HEK293T (cell line): ENCODE results near the gene NDUFV3.

Experiments
- CTCF ChIA-PET: fragments of 350-600 bp; formaldehyde crosslinking; extraction: SDS; loops from one replicate; lab custom pipeline; 2021; ENCODE audit warnings: antibody characterized with exemption, inconsistent platforms; lab: Yijun Ruan, JAX
- POLR2A ChIA-PET: fragments of 350-600 bp; formaldehyde crosslinking; extraction: SDS; loops from one replicate; lab custom pipeline; 2020; ENCODE audit warnings: antibody characterized with exemption, inconsistent platforms; lab: Yijun Ruan, JAX
- DNase-seq: peaks from one replicate; pipeline ENCODE4 v3.0.0; 2012; ENCODE audit warnings: mixed read lengths; ENCODE audit errors: extremely low spot score
- ARNT ChIP-seq: fragments of 450-650 bp; IDR thresholded peaks from 2 replicates; pipeline ENCODE4 v1.6.1; 2017; ENCODE audit warnings: mild to moderate bottlenecking
- BHLHE40 ChIP-seq: fragments of 450-650 bp; IDR thresholded peaks from 2 replicates; pipeline ENCODE4 v1.6.1; 2016; ENCODE audit warnings: mild to moderate bottlenecking, moderate library complexity, borderline replicate concordance
- CTBP1 ChIP-seq: fragments of 450-650 bp; IDR thresholded peaks from 2 replicates; pipeline ENCODE4 v1.6.1; 2016; ENCODE audit warnings: borderline replicate concordance
- ELF4 ChIP-seq: fragments of 450-650 bp; IDR thresholded peaks from 2 replicates; pipeline ENCODE4 v1.6.1; 2017; ENCODE audit warnings: antibody characterized with exemption
- FOXA1 ChIP-seq: fragments of 450-650 bp; IDR thresholded peaks from 2 replicates; pipeline ENCODE4 v1.6.1; 2016; ENCODE audit warnings: mild to moderate bottlenecking
- FOXK2 ChIP-seq: fragments of 450-650 bp; IDR thresholded peaks from 2 replicates; pipeline ENCODE4 v1.6.1; 2016; ENCODE audit warnings: mild to moderate bottlenecking
- FOXM1 ChIP-seq: fragments of 450-650 bp; IDR thresholded peaks from 2 replicates; pipeline ENCODE4 v1.6.1; 2017; ENCODE audit warnings: mild to moderate bottlenecking, borderline replicate concordance
- HDGF ChIP-seq: fragments of 450-650 bp; IDR thresholded peaks from 2 replicates; pipeline ENCODE4 v1.6.1; 2017; ENCODE audit warnings: antibody characterized with exemption, borderline replicate concordance
- L3MBTL2 ChIP-seq: fragments of 450-650 bp; conservative IDR thresholded peaks from 2 replicates; pipeline ENCODE4 v1.6.1; 2016; ENCODE audit warnings: mild to moderate bottlenecking
- LEF1 ChIP-seq: fragments of 450-650 bp; IDR thresholded peaks from 2 replicates; pipeline ENCODE4 v1.6.1; 2017; ENCODE audit warnings: mild to moderate bottlenecking, borderline replicate concordance
- NFRKB ChIP-seq: fragments of 450-650 bp; IDR thresholded peaks from 2 replicates; pipeline ENCODE4 v1.6.1; 2016; ENCODE audit warnings: mild to moderate bottlenecking, moderate library complexity
- SP1 ChIP-seq: fragments of 450-650 bp; IDR thresholded peaks from 2 replicates; pipeline ENCODE4 v1.6.1; 2017
- SUZ12 ChIP-seq: fragments of 450-650 bp; IDR thresholded peaks from 2 replicates; pipeline ENCODE4 v1.6.1; 2016; ENCODE audit warnings: mild to moderate bottlenecking
- TARDBP ChIP-seq: fragments of 450-650 bp; IDR thresholded peaks from 2 replicates; pipeline ENCODE4 v1.6.1; 2016
- ZNF384 ChIP-seq: fragments of 450-650 bp; IDR thresholded peaks from 2 replicates; pipeline ENCODE4 v1.6.1; 2016
- TF ChIP-seq, protein P1 (sequence below): fragments of 450-650 bp; IDR thresholded peaks from 2 replicates; pipeline ENCODE4 v1.6.1; 2016

Gene NDUFV3

DNA sequence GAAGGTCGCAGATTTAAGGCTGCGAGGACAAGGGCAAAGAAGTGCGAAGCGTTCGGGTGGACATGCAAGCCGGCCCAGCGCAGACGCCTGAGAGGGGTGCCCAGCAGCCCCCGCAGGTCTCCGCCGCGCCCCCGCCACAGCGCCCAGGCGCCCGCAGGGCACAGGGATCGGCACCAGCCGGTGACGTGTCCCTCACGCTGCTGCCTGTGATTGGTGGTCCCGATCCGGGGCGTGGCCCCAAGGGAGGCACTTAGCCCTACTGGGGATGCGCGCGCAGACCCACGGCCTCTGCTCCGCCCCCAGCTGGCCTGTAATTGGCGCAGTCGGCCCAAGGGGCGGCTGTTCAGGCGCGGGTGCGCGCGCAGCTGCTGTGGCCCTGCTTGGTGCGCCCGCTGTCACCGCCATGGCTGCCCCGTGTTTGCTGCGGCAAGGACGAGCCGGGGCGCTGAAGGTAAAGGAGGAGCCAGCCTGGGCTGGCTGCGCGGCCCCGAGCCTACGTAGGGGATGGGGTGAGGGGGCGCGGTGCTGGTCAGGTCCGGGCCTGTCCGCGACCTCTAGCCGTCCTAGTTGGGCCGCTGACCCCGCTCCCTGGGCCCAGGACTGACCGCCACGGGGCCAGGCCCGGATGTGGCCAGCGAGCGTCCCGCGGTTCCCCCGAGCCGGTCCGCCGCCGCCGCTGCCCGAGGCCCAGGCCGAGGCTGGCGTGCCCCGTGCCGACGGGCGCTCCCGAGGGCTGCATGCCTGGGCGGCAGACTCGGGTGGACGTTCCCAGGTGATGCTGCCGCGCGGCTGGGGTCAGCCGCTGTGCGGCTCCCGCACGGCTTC is at the start of gene NDUFV3:
Gene NDUFV3, plus strand, starts transcription at position 379 of the 825 bp plus-strand sequence. Its CDS starts 25 bp downstream, at position 404.
- DNase-seq: peak; percentile 100
- no peak for TF ChIP-seq ARNT
- TF ChIP-seq FOXM1: peak; percentile 56; the same call in 1 of the 2 replicates
- TF ChIP-seq ZNF384: no peak
- no peak for TF ChIP-seq NFRKB
- TF ChIP-seq, protein P1, sequence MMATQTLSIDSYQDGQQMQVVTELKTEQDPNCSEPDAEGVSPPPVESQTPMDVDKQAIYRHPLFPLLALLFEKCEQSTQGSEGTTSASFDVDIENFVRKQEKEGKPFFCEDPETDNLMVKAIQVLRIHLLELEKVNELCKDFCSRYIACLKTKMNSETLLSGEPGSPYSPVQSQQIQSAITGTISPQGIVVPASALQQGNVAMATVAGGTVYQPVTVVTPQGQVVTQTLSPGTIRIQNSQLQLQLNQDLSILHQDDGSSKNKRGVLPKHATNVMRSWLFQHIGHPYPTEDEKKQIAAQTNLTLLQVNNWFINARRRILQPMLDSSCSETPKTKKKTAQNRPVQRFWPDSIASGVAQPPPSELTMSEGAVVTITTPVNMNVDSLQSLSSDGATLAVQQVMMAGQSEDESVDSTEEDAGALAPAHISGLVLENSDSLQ: peak; percentile 82
- TF ChIP-seq HDGF: peak; percentile 70; the same call in 1 of the 2 replicates
- no peak for TF ChIP-seq TARDBP
- no peak; the same call in 1 of the 2 replicates for TF ChIP-seq LEF1
- TF ChIP-seq ELF4: 0 out of 2 replicates have a peak, but pooled peaks have one; percentile 27
- TF ChIP-seq FOXA1: no peak
- ChIA-PET CTCF (interaction anchor here (0.9 kb wide), 1 partner anchor 60 kb away, joined by 3 read pairs; no protein-coding TSS in a partner anchor), POLR2A (interaction anchor here (0.7 to 2.3 kb wide), 12 partner anchors 9 to 300 kb away, joined by 3 to 19 read pairs (median 4); no protein-coding TSS in a partner anchor)

DNA sequence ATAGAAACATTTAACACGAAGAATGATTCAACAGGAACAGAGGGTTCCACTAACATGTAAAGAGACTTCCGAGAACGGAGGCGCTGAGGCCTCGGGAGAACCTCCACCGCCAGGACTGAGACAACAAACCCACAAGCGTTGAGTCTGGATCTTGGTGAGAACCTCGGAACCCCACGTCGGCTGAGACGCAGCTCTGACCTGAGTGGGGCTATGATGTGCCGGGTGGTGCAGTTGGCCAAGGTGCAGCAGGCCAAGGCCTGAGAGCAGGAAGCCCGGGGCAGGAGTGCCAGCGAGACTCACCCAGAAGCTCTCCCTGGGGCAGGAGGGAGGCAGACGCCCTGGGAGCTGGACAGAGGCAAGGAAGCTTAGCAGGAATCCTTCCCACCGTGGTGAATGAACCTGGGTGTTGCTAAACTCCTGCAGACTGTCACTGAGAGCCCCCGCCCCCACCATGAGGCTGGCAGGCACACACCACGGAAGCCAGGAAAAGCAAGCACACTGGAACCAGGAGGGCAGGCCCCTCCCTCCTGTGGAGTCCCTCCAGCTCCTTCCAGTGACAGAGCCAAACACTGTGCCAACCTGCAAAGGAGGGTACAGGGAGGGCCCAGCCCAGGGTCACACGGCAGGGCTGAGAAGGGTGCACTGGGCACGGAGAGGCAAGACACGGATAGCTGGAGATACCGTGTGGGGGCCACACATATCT is 48.5 kb upstream of the NDUFV3 start:
- DNase-seq: no peak
- ChIA-PET POLR2A (no interaction called here), CTCF (no interaction called here)
- TF ChIP-seq FOXA1 (no peak), ELF4 (no peak), LEF1 (no peak), L3MBTL2 (no peak), ARNT (no peak)

DNA sequence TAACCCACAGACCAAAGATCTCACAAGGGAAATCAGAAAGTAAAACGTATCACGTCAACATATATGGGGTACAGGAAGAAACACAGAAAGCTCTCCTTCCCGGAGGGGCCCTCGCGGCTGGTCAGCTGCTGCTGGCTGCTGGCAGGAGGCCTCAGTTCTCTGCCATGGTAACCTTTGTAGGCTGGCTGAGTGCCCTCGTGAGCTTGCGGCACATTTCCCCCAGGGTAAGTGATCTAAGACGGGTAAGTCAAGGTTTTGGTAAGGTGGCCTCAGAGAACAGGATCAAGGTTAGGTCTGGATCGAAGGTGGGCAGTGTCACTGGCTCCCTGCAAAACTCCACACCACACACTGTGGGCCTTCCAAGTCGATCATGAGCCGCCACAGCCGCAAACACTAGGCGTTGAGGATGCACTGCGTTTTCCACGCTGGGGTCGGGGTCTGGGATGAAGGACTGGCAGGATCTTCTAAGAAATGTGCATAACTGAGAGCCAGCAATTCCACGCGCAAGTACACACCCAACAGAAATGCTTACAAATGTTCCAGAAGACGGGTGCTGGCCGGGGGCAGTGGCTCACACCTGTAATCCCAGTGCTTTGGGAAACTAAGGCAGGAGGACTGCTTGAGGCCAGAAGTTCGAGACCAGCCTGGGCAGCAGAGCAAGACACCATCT is 47.7 kb upstream of the NDUFV3 start:
- no peak for DNase-seq
- TF ChIP-seq TARDBP (no peak), FOXK2 (no peak), ZNF384 (no peak), NFRKB (no peak), FOXM1 (no peak), SUZ12 (no peak), HDGF (no peak), CTBP1 (no peak), FOXA1 (no peak), BHLHE40 (no peak), LEF1 (no peak), L3MBTL2 (no peak), ARNT (no peak), ELF4 (no peak), SP1 (no peak)
- TF ChIP-seq, protein P1: no peak
- POLR2A ChIA-PET: no interaction called here
- CTCF ChIA-PET: no interaction called here

DNA sequence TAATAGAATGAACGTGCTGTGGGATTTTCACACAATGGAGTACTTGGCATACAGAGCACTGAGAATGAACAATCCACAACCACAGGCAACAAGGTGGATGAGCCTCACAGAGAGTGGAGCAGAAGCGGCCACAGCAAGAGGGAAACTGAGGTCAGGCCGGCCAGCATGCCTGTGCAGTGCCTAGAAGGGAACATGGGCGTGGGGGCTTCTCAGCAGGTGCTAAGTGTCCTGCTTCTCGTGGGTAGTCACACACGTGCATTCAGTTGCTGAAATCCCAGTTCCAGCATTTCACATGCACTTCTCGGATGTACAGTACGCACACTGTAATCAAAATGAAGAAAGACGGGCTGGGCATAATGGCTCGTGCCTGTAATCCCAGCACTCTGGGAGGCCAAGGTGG is 46.9 kb upstream of the NDUFV3 start:
- TF ChIP-seq FOXA1 (no peak), BHLHE40 (no peak), NFRKB (no peak), L3MBTL2 (no peak), ELF4 (no peak), LEF1 (no peak), FOXM1 (no peak), HDGF (no peak), SUZ12 (no peak), ZNF384 (no peak)
- POLR2A ChIA-PET: no interaction called here
- no peak for DNase-seq
- CTCF ChIA-PET: no interaction called here

DNA sequence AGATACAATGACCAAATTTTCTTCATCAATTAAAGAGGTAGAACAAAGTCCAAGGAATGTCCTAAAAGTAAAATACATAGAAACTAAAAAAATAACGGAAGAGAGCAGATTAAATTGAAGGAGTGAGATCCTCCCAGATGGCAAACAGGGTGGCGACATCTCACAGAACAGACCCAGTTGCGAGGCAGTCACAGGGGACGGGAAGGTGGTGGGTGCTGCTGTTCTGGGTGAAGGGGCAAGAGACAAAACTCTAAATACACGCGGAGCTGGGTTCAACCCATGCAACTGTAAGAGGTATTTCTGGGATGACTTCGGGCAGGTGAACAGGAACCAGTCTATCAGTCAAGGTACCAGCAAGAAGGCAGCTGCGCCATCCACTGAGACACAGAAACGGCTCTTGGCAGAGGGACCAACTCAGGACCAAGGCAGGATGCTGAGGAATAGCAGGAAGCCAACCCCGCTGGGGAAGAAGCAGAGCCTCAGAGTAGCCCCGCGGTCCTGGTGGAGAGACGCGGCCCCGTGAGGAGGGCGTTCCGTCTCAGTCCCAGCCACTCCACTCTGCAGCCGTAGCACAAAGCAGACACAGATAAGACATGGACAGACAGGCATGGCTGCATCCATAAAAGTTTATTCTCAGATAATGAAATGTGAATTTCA is 45.9 kb upstream of the NDUFV3 start:
- CTCF ChIA-PET: no interaction called here
- POLR2A ChIA-PET: no interaction called here
- TF ChIP-seq CTBP1 (no peak), SP1 (no peak), ZNF384 (no peak), HDGF (no peak), FOXM1 (no peak), TARDBP (no peak), L3MBTL2 (no peak), ARNT (no peak), SUZ12 (no peak), NFRKB (no peak), FOXA1 (no peak), LEF1 (no peak)
- TF ChIP-seq, protein P1: no peak
- no peak for DNase-seq
